BJ (cell line): ENCODE results near the gene ICE2. TPM values are rescaled to one million over a fixed set of nuclear protein-coding genes. Genes with fewer than 3 reads are reported as not detected.
A peak's percentile ranks its signal among the peaks of the same experiment; 100 is the strongest.

Experiments used
- CTCF ChIA-PET: fragments of 350-600 bp; formaldehyde crosslinking; extraction: SDS; loops from one replicate; lab custom pipeline; 2021; ENCODE audit warnings: antibody characterized with exemption, inconsistent platforms; lab: Yijun Ruan, JAX
- POLR2A ChIA-PET: fragments of 300-600 bp; sonication (Branson Sonifier 250); formaldehyde crosslinking; extraction: SDS; loops from one replicate; lab custom pipeline; 2021; ENCODE audit warnings: antibody characterized with exemption; lab: Charles Lee
- DNase-seq: peaks from one replicate; pipeline ENCODE4 v3.0.0-alpha.2; 2011; ENCODE audit warnings: low read depth
- H3K27me3 ChIP-seq: 2 replicates; pipeline ENCODE4 v1.6.0; 2011; ENCODE audit warnings: low read length; ENCODE audit not compliant: control insufficient read depth, insufficient read depth
- H3K36me3 ChIP-seq: 2 replicates; pipeline ENCODE4 v1.5.1; 2011; ENCODE audit warnings: low read length; ENCODE audit not compliant: control insufficient read depth, insufficient read depth
- H3K4me3 ChIP-seq: 2 replicates; pipeline ENCODE4 v1.5.1; 2011; ENCODE audit warnings: low read depth, mild to moderate bottlenecking, control low read depth, low read length
- polyA plus RNA-seq: library from polyadenylated mRNA; depleted of rRNA; stranded (reverse); fragments of >200 nt; gene quantifications from 2 replicates; pipeline ENCODE4 v1.2.3, GENCODE V29; 2011
- TF ChIP-seq, protein P1 (sequence below): IDR thresholded peaks from 2 replicates; pipeline ENCODE4 v1.5.1; 2011; ENCODE audit warnings: low read depth, mild to moderate bottlenecking, control low read depth, inconsistent platforms, low read length, moderate library complexity; ENCODE audit not compliant: insufficient read depth

The ICE2 gene
- polyA plus RNA-seq, 1 experiment = 19.4 TPM

DNA sequence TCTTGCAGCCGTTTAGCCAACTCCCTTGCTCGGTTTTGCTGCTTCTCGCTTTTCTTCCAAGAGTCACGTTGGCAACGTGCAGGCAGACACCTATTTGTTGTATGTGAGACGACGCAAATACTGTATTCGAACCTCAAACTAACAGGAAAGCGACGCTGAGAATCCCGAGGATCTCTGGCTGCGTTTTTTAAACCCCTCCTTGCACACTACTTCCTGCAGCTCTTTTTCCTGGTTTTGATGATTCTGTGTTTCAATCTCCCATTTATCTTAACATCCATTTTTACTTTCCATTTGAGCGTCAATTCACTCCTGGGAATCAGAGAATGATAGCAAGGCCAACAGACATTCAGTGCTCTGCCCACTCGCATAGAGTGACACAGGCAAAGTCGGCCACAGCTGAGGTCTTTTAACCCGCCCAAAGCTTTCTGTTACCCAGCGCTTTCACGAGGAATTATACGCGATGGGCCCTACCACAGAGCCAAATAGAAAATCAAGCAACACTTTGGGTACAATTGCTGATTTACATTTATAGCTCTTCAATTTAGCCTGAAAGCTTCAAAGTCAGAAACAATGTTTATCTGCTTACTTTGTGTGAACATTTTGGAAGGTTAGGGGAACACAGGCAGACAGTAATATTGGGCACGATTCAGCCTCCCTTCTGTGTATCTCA lies 79.6 kb downstream of the ICE2 start:
- ChIA-PET CTCF (interaction anchor here (1.1 to 1.2 kb wide), 3 partner anchors 10 to 45 kb away, joined by 3 to 4 read pairs (median 4); no protein-coding TSS in a partner anchor), POLR2A (interaction anchor here (0.5 kb wide), 1 partner anchor 79 kb away, joined by 3 read pairs; no protein-coding TSS in a partner anchor)
- TF ChIP-seq, protein P1, sequence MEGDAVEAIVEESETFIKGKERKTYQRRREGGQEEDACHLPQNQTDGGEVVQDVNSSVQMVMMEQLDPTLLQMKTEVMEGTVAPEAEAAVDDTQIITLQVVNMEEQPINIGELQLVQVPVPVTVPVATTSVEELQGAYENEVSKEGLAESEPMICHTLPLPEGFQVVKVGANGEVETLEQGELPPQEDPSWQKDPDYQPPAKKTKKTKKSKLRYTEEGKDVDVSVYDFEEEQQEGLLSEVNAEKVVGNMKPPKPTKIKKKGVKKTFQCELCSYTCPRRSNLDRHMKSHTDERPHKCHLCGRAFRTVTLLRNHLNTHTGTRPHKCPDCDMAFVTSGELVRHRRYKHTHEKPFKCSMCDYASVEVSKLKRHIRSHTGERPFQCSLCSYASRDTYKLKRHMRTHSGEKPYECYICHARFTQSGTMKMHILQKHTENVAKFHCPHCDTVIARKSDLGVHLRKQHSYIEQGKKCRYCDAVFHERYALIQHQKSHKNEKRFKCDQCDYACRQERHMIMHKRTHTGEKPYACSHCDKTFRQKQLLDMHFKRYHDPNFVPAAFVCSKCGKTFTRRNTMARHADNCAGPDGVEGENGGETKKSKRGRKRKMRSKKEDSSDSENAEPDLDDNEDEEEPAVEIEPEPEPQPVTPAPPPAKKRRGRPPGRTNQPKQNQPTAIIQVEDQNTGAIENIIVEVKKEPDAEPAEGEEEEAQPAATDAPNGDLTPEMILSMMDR = no peak
- peaks cover 4% of the 10 kb centered on the region for H3K36me3 ChIP-seq
- no peaks in the 10 kb centered on the region for H3K27me3 ChIP-seq
- DNase-seq = no peak
- no peak overlapping the region; the same call in 1 of the 2 replicates for H3K4me3 ChIP-seq

DNA sequence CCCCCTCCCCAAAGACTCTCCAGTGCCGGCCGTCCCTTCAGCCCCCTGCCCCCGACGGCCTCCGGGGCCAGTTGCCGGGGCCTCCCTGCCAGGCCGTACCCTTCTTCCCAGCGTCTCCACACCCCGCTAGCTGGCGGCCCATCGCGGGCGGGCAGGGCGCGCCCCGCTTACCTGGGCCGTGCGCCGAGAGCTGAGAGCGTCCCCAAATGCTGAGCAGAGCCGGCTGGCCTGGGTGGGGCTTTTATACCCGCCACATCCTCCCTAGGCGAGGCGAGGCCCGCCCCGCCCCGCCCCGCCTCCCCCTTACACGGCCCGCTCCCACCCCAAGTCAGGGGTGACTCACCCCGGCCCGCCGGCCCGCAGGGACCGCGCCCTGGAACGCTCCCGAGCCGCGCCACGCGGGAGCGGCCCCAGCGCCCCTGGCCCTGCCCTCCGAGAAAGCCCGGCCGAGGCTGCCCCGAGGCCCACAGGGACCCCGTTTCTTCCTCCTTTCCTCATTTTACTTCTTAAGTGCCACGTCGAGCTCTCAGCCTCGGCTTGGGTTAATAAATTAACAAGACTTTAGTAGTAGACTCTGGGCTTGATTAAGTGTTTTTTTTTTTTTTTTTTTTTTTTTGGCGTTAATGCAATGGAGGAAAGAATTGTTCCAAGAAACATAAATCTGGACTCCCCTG lies 81.0 kb downstream of the ICE2 start, which contains the start of gene ANXA2:
TSS of gene ANXA2 (minus strand) at position 215 of the 674 bp plus-strand sequence. CDS start 11,911 bp downstream, outside the sequence.
- peaks cover 10% of the 10 kb centered on the region for H3K36me3 ChIP-seq
- ChIA-PET POLR2A (interaction anchor here (1.0 kb wide), 1 partner anchor 16 kb away, joined by 3 read pairs; no protein-coding TSS in a partner anchor), CTCF (interaction anchor here (0.6 to 0.8 kb wide), 5 partner anchors 26 to 1685 kb away, joined by 3 to 4 read pairs (median 3); no protein-coding TSS in a partner anchor)
- no peak for DNase-seq
- peak within 1 kb of the TSS; percentile 98 for H3K4me3 ChIP-seq
- H3K27me3 ChIP-seq = no peaks in the 10 kb centered on the region
- TF ChIP-seq, protein P1 = no peak

DNA sequence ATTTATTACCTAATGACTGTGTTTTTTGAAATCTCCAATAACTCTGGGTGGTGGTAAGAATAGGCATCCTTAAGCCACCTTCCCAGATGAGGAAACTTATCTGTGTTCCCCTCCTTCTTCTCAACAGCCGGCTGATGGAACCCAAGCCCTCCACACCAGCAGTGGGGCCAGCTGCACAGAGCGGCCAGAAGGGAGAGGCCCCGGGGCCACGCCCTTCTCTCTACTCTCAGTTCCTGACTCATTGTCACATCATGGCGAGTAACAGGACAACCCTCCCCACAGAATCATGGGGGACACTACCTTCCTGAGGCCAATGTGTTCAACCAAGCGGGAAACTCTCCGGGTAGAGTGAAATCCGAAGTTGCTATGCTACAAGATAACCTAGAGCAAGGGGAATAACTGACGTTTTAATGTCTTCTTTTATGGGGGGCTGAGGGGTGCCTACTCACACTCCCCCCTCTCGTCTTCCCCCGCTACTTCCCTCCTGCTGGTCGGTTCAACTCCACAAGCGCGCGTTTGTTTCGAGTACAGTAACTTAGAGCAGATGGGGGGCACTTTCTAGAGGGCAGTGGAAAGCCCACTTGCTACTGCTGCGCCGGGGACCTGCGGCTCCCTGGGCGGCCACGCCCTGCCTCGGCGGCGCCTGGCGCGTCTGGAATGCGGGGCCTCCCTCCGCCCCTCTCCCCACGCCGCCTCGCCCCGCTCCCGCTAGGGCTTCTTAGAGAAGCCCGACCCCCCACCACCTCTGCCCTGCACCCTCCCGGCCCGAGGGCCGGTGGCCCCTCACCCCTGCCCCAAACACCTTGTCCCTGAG lies 81.8 kb downstream of the ICE2 start:
- H3K27me3 ChIP-seq = no peaks in the 10 kb centered on the region
- ChIA-PET CTCF (no interaction called here), POLR2A (interaction anchor here (1.0 kb wide), 1 partner anchor 16 kb away, joined by 3 read pairs; no protein-coding TSS in a partner anchor)
- no peak for DNase-seq
- peaks cover 10% of the 10 kb centered on the region for H3K36me3 ChIP-seq
- peak overlapping the region; percentile 98 for H3K4me3 ChIP-seq
- TF ChIP-seq, protein P1 = no peak

DNA sequence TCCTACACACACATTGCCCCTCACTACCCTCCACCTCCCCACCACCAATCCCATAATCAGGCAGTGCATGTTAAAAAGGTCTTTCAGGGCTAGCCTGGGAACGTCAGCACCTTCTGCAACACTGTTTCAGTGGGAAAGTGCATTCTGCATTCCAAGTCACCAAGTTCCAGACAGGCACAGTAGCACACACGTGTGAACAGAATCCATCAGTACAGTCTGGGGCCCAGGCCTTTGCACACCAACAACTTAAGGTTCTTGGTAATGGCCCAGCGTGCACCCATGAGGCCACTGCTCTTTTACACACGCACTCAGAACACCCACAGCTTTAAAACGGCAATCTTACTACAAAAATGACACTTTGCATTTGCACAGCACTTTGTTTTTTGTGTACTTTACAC lies 82.4 kb downstream of the ICE2 start:
- ChIA-PET CTCF (interaction anchor here (0.7 to 1.1 kb wide), 2 partner anchors 47 to 70 kb away, joined by 4 to 5 read pairs; no protein-coding TSS in a partner anchor), POLR2A (interaction anchor here (0.6 to 1.3 kb wide), 2 partner anchors 11 to 25 kb away, joined by 3 to 4 read pairs; no protein-coding TSS in a partner anchor)
- DNase-seq = no peak
- TF ChIP-seq, protein P1 = no peak
- peak overlapping the region; percentile 98 for H3K4me3 ChIP-seq
- H3K27me3 ChIP-seq = no peaks in the 10 kb centered on the region
- peaks cover 10% of the 10 kb centered on the region for H3K36me3 ChIP-seq
